Trophoblast cell (in vitro differentiated cells and primary cell): ENCODE results near the gene ANKRD1.
A peak's percentile ranks its signal among the peaks of the same experiment; 100 is the strongest.

ENCODE experiments used
- DNase-seq, 2 donors: peaks; one replicate each; pipeline ENCODE4 v3.0.0-alpha.2; 2016
- H2AFZ ChIP-seq: 2 replicates; pipeline ENCODE4 v1.6.1; 2013; ENCODE audit warnings: low read length, moderate library complexity, mild to moderate bottlenecking; ENCODE audit not compliant: insufficient read depth, poor library complexity
- H2AK5ac ChIP-seq: 2 replicates; pipeline ENCODE4 v1.6.1; 2013; ENCODE audit warnings: mild to moderate bottlenecking, low read length
- H2BK120ac ChIP-seq: 2 replicates; pipeline ENCODE4 v1.6.1; 2013; ENCODE audit warnings: low read length, mild to moderate bottlenecking, moderate library complexity; ENCODE audit not compliant: insufficient read depth, poor library complexity
- H2BK12ac ChIP-seq: 2 replicates; pipeline ENCODE4 v1.6.1; 2013; ENCODE audit warnings: mild to moderate bottlenecking, low read length, moderate library complexity
- H2BK5ac ChIP-seq: 2 replicates; pipeline ENCODE4 v1.6.1; 2013; ENCODE audit warnings: low read length, low read depth, moderate library complexity, mild to moderate bottlenecking; ENCODE audit not compliant: poor library complexity
- H3K14ac ChIP-seq: 2 replicates; pipeline ENCODE4 v1.6.1; 2013; ENCODE audit warnings: mild to moderate bottlenecking, low read length
- H3K18ac ChIP-seq: 2 replicates; pipeline ENCODE4 v1.6.1; 2013; ENCODE audit warnings: mild to moderate bottlenecking, low read length
- H3K23ac ChIP-seq: 2 replicates; pipeline ENCODE4 v1.6.1; 2013; ENCODE audit warnings: low read length
- H3K27ac ChIP-seq: 2 replicates; pipeline ENCODE4 v1.5.1; 2013; ENCODE audit warnings: low read depth, mild to moderate bottlenecking, inconsistent platforms, low read length, moderate library complexity
- H3K27me3 ChIP-seq: 2 replicates; pipeline ENCODE4 v1.6.1; 2013; ENCODE audit warnings: inconsistent platforms, mild to moderate bottlenecking, low read length, moderate library complexity; ENCODE audit not compliant: insufficient read depth
- H3K36me3 ChIP-seq, 2 experiments: 1 replicate in 1 of 2; 2 replicates in 1 of 2; pipeline ENCODE4 v1.6.1; 2013; ENCODE audit warnings: low read length in 2 of 2, mild to moderate bottlenecking in 2 of 2, moderate library complexity in 1 of 2; ENCODE audit not compliant: insufficient read depth in 2 of 2, control insufficient read depth in 1 of 2
- H3K4ac ChIP-seq: 2 replicates; pipeline ENCODE4 v1.6.1; 2013; ENCODE audit warnings: low read depth, mild to moderate bottlenecking, low read length, moderate library complexity
- H3K4me1 ChIP-seq, 2 experiments: 1 replicate in 1 of 2; 2 replicates in 1 of 2; pipeline ENCODE4 v1.6.1; 2013; ENCODE audit warnings: low read length in 2 of 2, mild to moderate bottlenecking in 2 of 2, moderate library complexity in 1 of 2; ENCODE audit not compliant: insufficient read depth in 2 of 2, control insufficient read depth in 1 of 2
- H3K4me2 ChIP-seq: 2 replicates; pipeline ENCODE4 v1.6.1; 2013; ENCODE audit warnings: inconsistent platforms, mild to moderate bottlenecking, low read length, moderate library complexity
- H3K4me3 ChIP-seq: 2 replicates; pipeline ENCODE4 v1.5.1; 2013; ENCODE audit warnings: mild to moderate bottlenecking, low read depth, low read length, inconsistent platforms
- H3K79me1 ChIP-seq: one replicate; pipeline ENCODE4 v1.6.1; 2013; ENCODE audit warnings: low read length
- H3K79me2 ChIP-seq: 2 replicates; pipeline ENCODE4 v1.6.1; 2013; ENCODE audit warnings: low read length, mild to moderate bottlenecking; ENCODE audit not compliant: control insufficient read depth, insufficient read depth, poor library complexity
- H3K9ac ChIP-seq: 2 replicates; pipeline ENCODE4 v1.6.1; 2013; ENCODE audit warnings: mild to moderate bottlenecking, low read length
- H3K9me3 ChIP-seq: 2 replicates; pipeline ENCODE4 v1.6.1; 2013; ENCODE audit warnings: low read depth, mild to moderate bottlenecking, control low read depth, inconsistent platforms, low read length; ENCODE audit not compliant: insufficient read depth
- H4K12ac ChIP-seq: 2 replicates; pipeline ENCODE4 v1.6.1; 2013; ENCODE audit warnings: low read depth, mild to moderate bottlenecking, low read length, moderate library complexity
- H4K8ac ChIP-seq: 2 replicates; pipeline ENCODE4 v1.6.1; 2013; ENCODE audit warnings: low read depth, mild to moderate bottlenecking, low read length, moderate library complexity
- H4K91ac ChIP-seq: one replicate; pipeline ENCODE4 v1.6.1; 2013; ENCODE audit warnings: low read depth, mild to moderate bottlenecking, low read length, moderate library complexity
- WGBS: extraction: QIAGEN DNeasy Blood & Tissue Kit; methylation state at CpG from one replicate; pipeline ENCODE4 v1.1.7; 2013; ENCODE audit warnings: missing lambda C conversion rate; ENCODE audit not compliant: insufficient read length, insufficient coverage; ENCODE audit errors: extremely low coverage; 5-methylcytosine and 5-hydroxymethylcytosine counted together

Gene ANKRD1

GRCh38 chr10:90921906-90922305 is 1.0 kb upstream of the ANKRD1 start:
- Histone ChIP-seq H2AK5ac (no peak overlapping the region), H3K79me1 (peaks cover 11% of the 10 kb centered on the region), H2AFZ (no peak overlapping the region), H3K9me3 (no peaks in the 10 kb centered on the region), H3K27ac (peak overlapping the region; percentile 46), H3K4me1 (peaks cover 0 to 2% of the 10 kb centered on the region in 2 experiments), H2BK120ac (peak overlapping the region; percentile 83), H3K4me3 (no peak overlapping the region), H4K8ac (peak overlapping the region; percentile 35), H3K36me3 (peaks cover 5 to 7% of the 10 kb centered on the region in 2 experiments), H4K91ac (peak overlapping the region; percentile 35), H3K23ac (no peak overlapping the region), H2BK5ac (peak overlapping the region; percentile 72), H3K9ac (no peak overlapping the region), H3K27me3 (no peaks in the 10 kb centered on the region), H3K4ac (no peak overlapping the region), H3K4me2 (no peak overlapping the region), H2BK12ac (peak overlapping the region; percentile 30), H3K18ac (no peak overlapping the region), H4K12ac (no peak overlapping the region), H3K14ac (no peak overlapping the region), H3K79me2 (peaks cover 3% of the 10 kb centered on the region)
- DNase-seq: no peak
- no CpG with 5 or more reads among the region's 3 CpGs for WGBS

GRCh38 chr10:90919683-90920574 is 958 bp downstream of the ANKRD1 start:
- H3K9ac ChIP-seq: peak overlapping the region; percentile 93
- H2AFZ ChIP-seq: no peak overlapping the region
- H4K91ac ChIP-seq: peak overlapping the region; percentile 82

GRCh38 chr10:90917968-90918318 is 2.9 kb downstream of the ANKRD1 start:
- no peak overlapping the region for H2BK5ac ChIP-seq
- H3K27ac ChIP-seq: no peak overlapping the region
- no peak overlapping the region for H2AFZ ChIP-seq
- peaks cover 0 to 2% of the 10 kb centered on the region in 2 experiments for H3K4me1 ChIP-seq
- peak overlapping the region; percentile 51 for H3K4me2 ChIP-seq
- peaks cover 9% of the 10 kb centered on the region for H3K79me1 ChIP-seq
- no peak overlapping the region for H2AK5ac ChIP-seq
- H2BK120ac ChIP-seq: no peak overlapping the region
- no peak overlapping the region for H3K23ac ChIP-seq
- no peak overlapping the region for H3K4ac ChIP-seq
- no peak overlapping the region for H4K12ac ChIP-seq
- H3K27me3 ChIP-seq: no peaks in the 10 kb centered on the region
- H3K18ac ChIP-seq: no peak overlapping the region
- H3K79me2 ChIP-seq: peaks cover 3% of the 10 kb centered on the region
- H3K36me3 ChIP-seq: peaks cover 10 to 23% of the 10 kb centered on the region in 2 experiments
- DNase-seq: no peak
- H3K4me3 ChIP-seq: no peak overlapping the region
- no peaks in the 10 kb centered on the region for H3K9me3 ChIP-seq
- H3K9ac ChIP-seq: no peak overlapping the region
- no peak overlapping the region for H4K91ac ChIP-seq
- H3K14ac ChIP-seq: no peak overlapping the region
- no peak overlapping the region for H2BK12ac ChIP-seq
- no peak overlapping the region for H4K8ac ChIP-seq
- no CpG with 5 or more reads among the region's 3 CpGs for WGBS

More at GRCh38 chr10:90919683-90920574, 958 bp downstream of the ANKRD1 start:
- Histone ChIP-seq H3K4me3 (peak overlapping the region; percentile 76), H3K4ac (peak overlapping the region; percentile 53), H2AK5ac (peak overlapping the region; percentile 35), H3K79me2 (peaks cover 3% of the 10 kb centered on the region), H2BK12ac (peak overlapping the region; percentile 87), H3K4me2 (peak overlapping the region; percentile 74), H4K12ac (no peak overlapping the region), H3K36me3 (peaks cover 10 to 20% of the 10 kb centered on the region in 2 experiments), H3K14ac (peak overlapping the region; percentile 62), H3K4me1 (peaks cover 0 to 2% of the 10 kb centered on the region in 2 experiments), H3K9me3 (no peaks in the 10 kb centered on the region), H2BK5ac (peak overlapping the region; percentile 78), H3K23ac (peak overlapping the region; percentile 69), H3K27ac (peak overlapping the region; percentile 57), H3K27me3 (no peaks in the 10 kb centered on the region), H2BK120ac (peak overlapping the region; percentile 76), H3K18ac (peak overlapping the region; percentile 80), H3K79me1 (peaks cover 11% of the 10 kb centered on the region), H4K8ac (peak overlapping the region; percentile 44)
- no CpG with 5 or more reads among the region's 8 CpGs for WGBS
- DNase-seq: no peak

GRCh38 chr10:90917238-90917967 is 3.5 kb downstream of the ANKRD1 start:
- H4K91ac ChIP-seq: no peak overlapping the region
- H2AK5ac ChIP-seq: no peak overlapping the region
- H3K14ac ChIP-seq: no peak overlapping the region
- H3K9me3 ChIP-seq: no peaks in the 10 kb centered on the region
- H3K79me2 ChIP-seq: peaks cover 3% of the 10 kb centered on the region
- peak overlapping the region; percentile 39 for H3K4me2 ChIP-seq
- H3K27ac ChIP-seq: no peak overlapping the region
- no peak overlapping the region for H4K12ac ChIP-seq
- no peak overlapping the region for H2BK12ac ChIP-seq
- no peak overlapping the region for H2AFZ ChIP-seq
- no peak overlapping the region for H3K4ac ChIP-seq
- no peak overlapping the region for H3K23ac ChIP-seq
- H3K4me3 ChIP-seq: no peak overlapping the region
- H2BK5ac ChIP-seq: no peak overlapping the region
- DNase-seq: no peak
- no peak overlapping the region for H3K18ac ChIP-seq
- no peak overlapping the region for H4K8ac ChIP-seq
- H3K4me1 ChIP-seq: peaks cover 0 to 2% of the 10 kb centered on the region in 2 experiments
- H2BK120ac ChIP-seq: no peak overlapping the region
- H3K27me3 ChIP-seq: no peaks in the 10 kb centered on the region
- H3K79me1 ChIP-seq: peaks cover 9% of the 10 kb centered on the region
- H3K9ac ChIP-seq: no peak overlapping the region
- WGBS: no CpG with 5 or more reads among the region's 8 CpGs
- peaks cover 10 to 25% of the 10 kb centered on the region in 2 experiments for H3K36me3 ChIP-seq
